SW 1271 (cell line): ENCODE data around the gene VPS13A.

Experiments used
- DNase-seq, 2 experiments: peaks; one replicate each; lab custom pipeline; 2025; lab: John Stamatoyannopoulos, UW

VPS13A gene

GRCh38 chr9:77457916-77458592 lies 280.7 kb downstream of the VPS13A start:
- DNase-seq: peak; percentile 9 to 72

- no peak for DNase-seq
Measured at GRCh38 chr9:77460938-77461337, 283.6 kb downstream of the VPS13A start.

GRCh38 chr9:77462066-77462465 lies 284.7 kb downstream of the VPS13A start:
- no peak for DNase-seq

GRCh38 chr9:77463151-77463550 lies 285.8 kb downstream of the VPS13A start:
- DNase-seq: no peak

- DNase-seq: no peak
Measured at GRCh38 chr9:77464661-77465060, 287.3 kb downstream of the VPS13A start.

GRCh38 chr9:77469515-77470231 lies 292.3 kb downstream of the VPS13A start:
- no peak for DNase-seq
